MM.1S (cell line): ENCODE results near the gene EGFL7.

ENCODE experiments used
- EZH2 ChIP-seq: fragments of 300-600 bp; sonication (generic); optimal IDR thresholded peaks from 2 replicates; pipeline ENCODE3; 2017; ENCODE audit warnings: low read depth, mild to moderate bottlenecking, antibody characterized with exemption, low read length, mixed read lengths
- EZH2phosphoT487 ChIP-seq: fragments of 300-600 bp; sonication (generic); IDR thresholded peaks from 2 replicates; pipeline ENCODE4 v1.6.1; 2018; ENCODE audit warnings: antibody characterized with exemption, low read length
- TF ChIP-seq, protein P1 (sequence below): fragments of 300-600 bp; sonication (generic); IDR thresholded peaks from 2 replicates; pipeline ENCODE4 v1.5.1; 2016; ENCODE audit warnings: antibody characterized with exemption, low read length, mixed read lengths

DNA sequence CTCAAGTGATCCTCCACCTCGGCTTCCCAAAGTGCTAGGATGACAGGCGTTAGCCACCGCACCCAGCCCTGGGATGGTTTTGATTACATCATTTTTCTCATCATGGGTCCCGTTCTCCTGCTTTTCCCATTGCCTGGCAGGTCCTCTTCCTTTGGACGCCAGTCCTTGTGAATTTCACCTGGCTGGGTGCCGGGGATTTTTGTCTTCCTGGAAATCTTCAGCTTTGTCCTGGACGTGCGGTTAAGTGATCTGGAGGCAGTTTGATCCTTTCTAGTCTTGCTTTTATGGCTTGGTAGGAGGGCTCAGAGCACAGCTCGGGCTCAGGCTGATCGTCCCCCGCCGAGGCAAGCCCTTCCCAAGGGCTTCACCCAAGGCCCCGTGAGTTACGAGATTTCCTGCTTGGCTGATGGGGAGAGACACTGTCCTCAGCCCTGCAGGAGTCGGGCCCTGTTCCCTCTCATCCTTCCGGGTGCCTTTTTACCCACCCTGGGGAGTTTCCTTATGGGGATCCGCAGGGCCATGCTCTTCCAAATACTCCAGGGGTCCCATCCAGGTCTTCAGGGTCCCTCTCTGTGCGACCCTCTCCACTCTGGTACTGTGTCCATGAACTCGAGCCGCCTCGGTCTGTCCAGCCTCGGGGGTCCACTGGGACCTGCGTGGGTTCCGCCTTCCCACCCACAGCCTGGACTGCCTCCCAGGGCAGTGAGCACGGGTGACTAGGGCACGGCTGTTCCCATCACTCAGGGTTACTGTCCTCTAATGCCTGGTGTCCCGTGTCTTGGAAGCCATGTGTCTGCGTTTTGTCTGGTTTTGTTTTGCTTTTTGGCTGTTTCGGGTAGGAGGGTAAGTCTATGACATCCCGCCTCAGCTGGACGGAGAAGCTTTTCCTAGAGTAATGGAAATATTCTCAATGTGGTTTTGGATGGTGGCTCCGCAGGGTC lies 22.3 kb upstream of the EGFL7 start:
- no peak for TF ChIP-seq EZH2phosphoT487
- no peak for TF ChIP-seq EZH2
- TF ChIP-seq, protein P1, sequence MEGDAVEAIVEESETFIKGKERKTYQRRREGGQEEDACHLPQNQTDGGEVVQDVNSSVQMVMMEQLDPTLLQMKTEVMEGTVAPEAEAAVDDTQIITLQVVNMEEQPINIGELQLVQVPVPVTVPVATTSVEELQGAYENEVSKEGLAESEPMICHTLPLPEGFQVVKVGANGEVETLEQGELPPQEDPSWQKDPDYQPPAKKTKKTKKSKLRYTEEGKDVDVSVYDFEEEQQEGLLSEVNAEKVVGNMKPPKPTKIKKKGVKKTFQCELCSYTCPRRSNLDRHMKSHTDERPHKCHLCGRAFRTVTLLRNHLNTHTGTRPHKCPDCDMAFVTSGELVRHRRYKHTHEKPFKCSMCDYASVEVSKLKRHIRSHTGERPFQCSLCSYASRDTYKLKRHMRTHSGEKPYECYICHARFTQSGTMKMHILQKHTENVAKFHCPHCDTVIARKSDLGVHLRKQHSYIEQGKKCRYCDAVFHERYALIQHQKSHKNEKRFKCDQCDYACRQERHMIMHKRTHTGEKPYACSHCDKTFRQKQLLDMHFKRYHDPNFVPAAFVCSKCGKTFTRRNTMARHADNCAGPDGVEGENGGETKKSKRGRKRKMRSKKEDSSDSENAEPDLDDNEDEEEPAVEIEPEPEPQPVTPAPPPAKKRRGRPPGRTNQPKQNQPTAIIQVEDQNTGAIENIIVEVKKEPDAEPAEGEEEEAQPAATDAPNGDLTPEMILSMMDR, result no peak
